OCI-LY1 (cell line): Measurements from ENCODE around the gene CLEC12A.
"Not testable (repeated sequence)": the region's sequence is repeated elsewhere in the genome, so short reads cannot be mapped to it uniquely, and the experiment has no call there.

ENCODE experiments used
- H2AFZ ChIP-seq: fragments of 200-600 bp; sonication (generic), shearing (Covaris generic); 2 replicates; pipeline ENCODE4 v1.6.0; 2014; ENCODE audit warnings: antibody characterized with exemption, mild to moderate bottlenecking, low read length
- H3F3A ChIP-seq: fragments of 200-600 bp; sonication (generic), shearing (Covaris generic); 2 replicates; pipeline ENCODE4 v1.6.0; 2014; ENCODE audit warnings: mild to moderate bottlenecking, antibody characterized with exemption, low read length, moderate library complexity; ENCODE audit not compliant: insufficient read depth
- H3K27ac ChIP-seq: fragments of 200-600 bp; sonication (generic); 2 replicates; pipeline ENCODE4 v1.5.1; 2014; ENCODE audit warnings: low read length, mixed run types, mild to moderate bottlenecking, low read depth; ENCODE audit not compliant: poor library complexity, severe bottlenecking
- H3K27me3 ChIP-seq: fragments of 200-600 bp; sonication (generic); 2 replicates; pipeline ENCODE4 v1.6.0; 2014; ENCODE audit warnings: antibody characterized with exemption, mild to moderate bottlenecking, low read length, moderate library complexity; ENCODE audit not compliant: insufficient read depth
- H3K36me3 ChIP-seq: fragments of 200-600 bp; sonication (generic); 2 replicates; pipeline ENCODE4 v1.6.1; 2014; ENCODE audit warnings: mild to moderate bottlenecking, antibody characterized with exemption, low read length, moderate library complexity, mixed read lengths; ENCODE audit not compliant: insufficient read depth
- H3K4me1 ChIP-seq: fragments of 200-600 bp; sonication (generic); 2 replicates; pipeline ENCODE4 v1.5.1; 2014; ENCODE audit warnings: mild to moderate bottlenecking, low read length, moderate library complexity; ENCODE audit not compliant: insufficient read depth, severe bottlenecking
- H3K4me2 ChIP-seq: fragments of 200-600 bp; sonication (generic), shearing (Covaris generic); 2 replicates; pipeline ENCODE4 v1.6.1; 2014; ENCODE audit warnings: low read length
- H3K4me3 ChIP-seq: fragments of 200-600 bp; sonication (generic); 2 replicates; pipeline ENCODE4 v1.5.1; 2014; ENCODE audit warnings: low read length, low read depth, mild to moderate bottlenecking, mixed read lengths; ENCODE audit not compliant: poor library complexity, severe bottlenecking
- H3K79me2 ChIP-seq: fragments of 200-600 bp; shearing (Covaris generic); 2 replicates; pipeline ENCODE4 v1.6.1; 2016; ENCODE audit warnings: mixed run types, low read length, mixed read lengths; ENCODE audit not compliant: insufficient read depth
- H3K9ac ChIP-seq: fragments of 200-600 bp; sonication (generic), shearing (Covaris generic); 2 replicates; pipeline ENCODE4 v1.6.1; 2014; ENCODE audit warnings: mild to moderate bottlenecking, low read length, mixed read lengths
- H3K9me2 ChIP-seq: fragments of 200-600 bp; sonication (generic), shearing (Covaris generic); 2 replicates; pipeline ENCODE4 v1.6.1; 2014; ENCODE audit warnings: low read depth, mild to moderate bottlenecking, low read length, mixed read lengths
- H3K9me3 ChIP-seq: fragments of 200-600 bp; shearing (Covaris generic); 2 replicates; pipeline ENCODE4 v1.6.1; 2014; ENCODE audit warnings: low read length, mixed read lengths
- H4K20me1 ChIP-seq: fragments of 200-600 bp; sonication (generic), shearing (Covaris generic); 2 replicates; pipeline ENCODE4 v1.6.0; 2016; ENCODE audit warnings: mild to moderate bottlenecking, low read length; ENCODE audit not compliant: insufficient read depth
- EZH2 ChIP-seq: fragments of 200-600 bp; sonication (generic), shearing (Covaris generic); IDR thresholded peaks from 2 replicates; pipeline ENCODE4 v1.8.0; 2017; ENCODE audit warnings: borderline replicate concordance, mixed run types, mild to moderate bottlenecking, antibody characterized with exemption, low read length, moderate library complexity, mixed read lengths
- TF ChIP-seq, protein P1 (sequence below): fragments of 200-600 bp; sonication (generic), shearing (Covaris generic); IDR thresholded peaks from 2 replicates; pipeline ENCODE4 v1.5.1; 2017; ENCODE audit warnings: mild to moderate bottlenecking, antibody characterized with exemption, low read length, moderate library complexity, mixed read lengths

The CLEC12A gene

DNA sequence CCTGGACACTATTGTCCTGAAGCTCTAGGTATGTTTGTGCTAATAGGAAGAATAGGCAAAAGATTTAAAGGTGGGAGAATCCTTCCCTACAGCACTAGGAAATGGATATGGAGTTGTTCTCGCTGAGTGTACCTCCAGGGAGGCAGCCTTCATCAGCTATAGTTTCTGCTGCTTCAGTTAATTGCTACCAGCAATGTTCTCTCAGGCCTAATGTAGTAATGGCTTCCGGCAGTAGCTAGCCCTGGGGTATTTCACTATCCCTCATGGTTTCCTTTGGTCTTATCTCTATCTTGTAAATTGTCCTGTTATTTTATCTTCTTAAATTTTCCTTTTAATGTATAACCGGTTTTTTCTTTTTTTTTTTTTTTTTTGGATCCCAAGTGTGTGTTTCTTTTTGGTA is 9.3 kb upstream of the CLEC12A start:
- H3K9me2 ChIP-seq: no peaks in the 10 kb centered on the region
- no peaks in the 10 kb centered on the region for H3K27me3 ChIP-seq
- no peak overlapping the region for H2AFZ ChIP-seq
- H3K9me3 ChIP-seq: no peaks in the 10 kb centered on the region
- H3K36me3 ChIP-seq: no peaks in the 10 kb centered on the region
- H3F3A ChIP-seq: no peaks in the 10 kb centered on the region
- H3K4me2 ChIP-seq: no peak overlapping the region
- H3K4me3 ChIP-seq: no peak overlapping the region
- no peak overlapping the region for H3K27ac ChIP-seq
- no peaks in the 10 kb centered on the region for H3K79me2 ChIP-seq
- TF ChIP-seq, protein P1, sequence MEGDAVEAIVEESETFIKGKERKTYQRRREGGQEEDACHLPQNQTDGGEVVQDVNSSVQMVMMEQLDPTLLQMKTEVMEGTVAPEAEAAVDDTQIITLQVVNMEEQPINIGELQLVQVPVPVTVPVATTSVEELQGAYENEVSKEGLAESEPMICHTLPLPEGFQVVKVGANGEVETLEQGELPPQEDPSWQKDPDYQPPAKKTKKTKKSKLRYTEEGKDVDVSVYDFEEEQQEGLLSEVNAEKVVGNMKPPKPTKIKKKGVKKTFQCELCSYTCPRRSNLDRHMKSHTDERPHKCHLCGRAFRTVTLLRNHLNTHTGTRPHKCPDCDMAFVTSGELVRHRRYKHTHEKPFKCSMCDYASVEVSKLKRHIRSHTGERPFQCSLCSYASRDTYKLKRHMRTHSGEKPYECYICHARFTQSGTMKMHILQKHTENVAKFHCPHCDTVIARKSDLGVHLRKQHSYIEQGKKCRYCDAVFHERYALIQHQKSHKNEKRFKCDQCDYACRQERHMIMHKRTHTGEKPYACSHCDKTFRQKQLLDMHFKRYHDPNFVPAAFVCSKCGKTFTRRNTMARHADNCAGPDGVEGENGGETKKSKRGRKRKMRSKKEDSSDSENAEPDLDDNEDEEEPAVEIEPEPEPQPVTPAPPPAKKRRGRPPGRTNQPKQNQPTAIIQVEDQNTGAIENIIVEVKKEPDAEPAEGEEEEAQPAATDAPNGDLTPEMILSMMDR: no peak
- TF ChIP-seq EZH2: no peak
- no peak overlapping the region for H3K9ac ChIP-seq
- no peaks in the 10 kb centered on the region for H4K20me1 ChIP-seq
- no peaks in the 10 kb centered on the region for H3K4me1 ChIP-seq

DNA sequence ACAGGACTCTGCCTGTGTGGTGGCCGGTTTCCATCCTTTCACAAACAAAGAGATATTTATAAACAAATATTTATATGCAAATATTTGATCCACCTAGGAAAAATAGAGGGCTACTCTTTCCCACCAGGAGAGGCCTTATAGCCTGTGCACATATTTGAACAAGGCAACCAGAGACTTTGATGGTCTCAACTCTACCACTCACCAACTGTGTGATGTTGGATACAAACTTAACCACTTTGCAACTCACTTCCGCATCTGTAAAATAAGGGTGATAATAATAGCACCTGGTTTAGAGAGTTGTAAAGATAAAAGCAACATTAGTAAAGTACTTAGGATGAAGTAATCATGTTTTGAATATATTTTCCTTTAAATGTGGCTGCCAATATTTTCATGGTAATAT is 1.5 kb upstream of the CLEC12A start:
- Histone ChIP-seq H3K4me3 (no peak overlapping the region), H3K9me2 (no peaks in the 10 kb centered on the region), H3K9ac (no peak overlapping the region), H3K36me3 (no peaks in the 10 kb centered on the region), H3K4me2 (no peak overlapping the region), H3K27me3 (no peaks in the 10 kb centered on the region), H4K20me1 (no peaks in the 10 kb centered on the region), H3K4me1 (no peaks in the 10 kb centered on the region), H3F3A (no peaks in the 10 kb centered on the region), H3K27ac (no peak overlapping the region), H2AFZ (no peak overlapping the region), H3K9me3 (no peaks in the 10 kb centered on the region), H3K79me2 (no peaks in the 10 kb centered on the region)
- TF ChIP-seq EZH2: no peak
- TF ChIP-seq, protein P1: no peak

DNA sequence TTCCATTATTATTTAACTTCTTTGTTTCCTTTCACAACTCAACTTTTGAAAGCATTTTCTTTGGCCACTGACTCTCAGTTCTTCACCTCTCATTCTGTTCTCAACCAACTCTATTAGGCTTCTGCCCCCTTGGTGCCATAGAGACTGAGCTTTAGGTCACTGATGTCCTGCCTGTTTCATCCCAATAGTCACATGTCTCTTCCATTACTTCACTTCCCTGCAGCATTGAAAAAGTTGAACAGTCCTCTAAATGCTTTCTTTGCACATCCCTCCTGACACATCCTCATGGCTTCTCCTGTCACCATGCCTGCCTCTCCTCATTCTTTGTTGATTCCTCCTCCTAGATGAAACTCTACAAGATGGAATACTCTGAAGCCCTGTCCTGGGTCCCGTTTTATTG is 2.7 kb downstream of the CLEC12A start:
- no peak overlapping the region for H3K4me3 ChIP-seq
- no peaks in the 10 kb centered on the region for H3K9me2 ChIP-seq
- H3K4me2 ChIP-seq: no peak overlapping the region
- H3K27ac ChIP-seq: no peak overlapping the region
- H3K4me1 ChIP-seq: no peaks in the 10 kb centered on the region
- H3K9ac ChIP-seq: no peak overlapping the region
- no peaks in the 10 kb centered on the region for H3K36me3 ChIP-seq
- no peaks in the 10 kb centered on the region; the same call in 1 of the 2 replicates for H3F3A ChIP-seq
- no peaks in the 10 kb centered on the region for H3K27me3 ChIP-seq
- no peaks in the 10 kb centered on the region; the same call in 1 of the 2 replicates for H3K9me3 ChIP-seq
- H3K79me2 ChIP-seq: no peaks in the 10 kb centered on the region
- no peak overlapping the region for H2AFZ ChIP-seq
- H4K20me1 ChIP-seq: no peaks in the 10 kb centered on the region
- TF ChIP-seq EZH2: no peak
- TF ChIP-seq, protein P1: no peak

DNA sequence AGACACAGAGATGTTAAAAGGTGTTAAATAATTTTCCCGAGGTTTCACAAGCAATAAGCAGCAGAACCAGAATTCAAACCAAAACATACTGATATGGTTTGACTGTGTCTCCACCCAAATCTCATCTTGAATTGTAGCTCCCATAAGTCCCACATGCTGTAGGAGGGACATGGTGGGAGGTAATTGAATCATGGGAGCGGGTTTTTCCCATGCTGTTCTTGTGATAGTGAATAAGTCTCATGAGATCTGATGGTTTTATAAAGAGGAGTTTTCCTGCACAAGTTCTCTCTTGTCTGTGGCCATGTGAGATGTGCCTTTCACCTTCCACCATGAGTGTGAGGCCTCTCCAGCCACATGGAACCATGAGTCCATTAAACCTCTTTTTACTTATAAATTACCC is 3.5 kb downstream of the CLEC12A start:
- not testable (repeated sequence) for H3K4me3 ChIP-seq, H3K9me2 ChIP-seq, H3K4me1 ChIP-seq

More for the DNA sequence above, 3.5 kb downstream of the CLEC12A start:
- not testable (repeated sequence) for H3K27me3 ChIP-seq, H3K9ac ChIP-seq, H4K20me1 ChIP-seq, H3F3A ChIP-seq, H3K36me3 ChIP-seq, H3K4me2 ChIP-seq, H2AFZ ChIP-seq, H3K79me2 ChIP-seq, H3K9me3 ChIP-seq, H3K27ac ChIP-seq
